ENCODE data around the gene STAP1.

- TF ChIP-seq CTCF (conservative IDR thresholded peaks at IDR 0.05 in 1 of 2, IDR thresholded peaks at IDR 0.05 in 1 of 2; ENCODE audit: low read depth in 1 of 2, low read length in 2 of 2) = no peak
- no peak for TF ChIP-seq EZH2 (IDR thresholded peaks at IDR 0.05; ENCODE audit: low read length, missing control alignments)
Measured at GRCh38 chr4:67634741-67635140, 76.2 kb downstream of the STAP1 start.

Measured in fibroblast of lung (primary cell).